GM15510 (cell line): ENCODE data around the gene ANKRD52.

Experiments used
- POLR2A ChIP-seq: IDR thresholded peaks from 3 replicates; pipeline ENCODE4 v1.6.1; 2011; ENCODE audit warnings: borderline replicate concordance; ENCODE audit not compliant: insufficient read length; ENCODE audit errors: extremely low read depth

ANKRD52 gene

GRCh38 chr12:56258068-56258819, at the start of gene ANKRD52:
Gene ANKRD52, minus strand, starts transcription at chr12:56258384. Its CDS starts 115 bp downstream, at chr12:56258269.
- peak; percentile 75 for TF ChIP-seq POLR2A

DNA sequence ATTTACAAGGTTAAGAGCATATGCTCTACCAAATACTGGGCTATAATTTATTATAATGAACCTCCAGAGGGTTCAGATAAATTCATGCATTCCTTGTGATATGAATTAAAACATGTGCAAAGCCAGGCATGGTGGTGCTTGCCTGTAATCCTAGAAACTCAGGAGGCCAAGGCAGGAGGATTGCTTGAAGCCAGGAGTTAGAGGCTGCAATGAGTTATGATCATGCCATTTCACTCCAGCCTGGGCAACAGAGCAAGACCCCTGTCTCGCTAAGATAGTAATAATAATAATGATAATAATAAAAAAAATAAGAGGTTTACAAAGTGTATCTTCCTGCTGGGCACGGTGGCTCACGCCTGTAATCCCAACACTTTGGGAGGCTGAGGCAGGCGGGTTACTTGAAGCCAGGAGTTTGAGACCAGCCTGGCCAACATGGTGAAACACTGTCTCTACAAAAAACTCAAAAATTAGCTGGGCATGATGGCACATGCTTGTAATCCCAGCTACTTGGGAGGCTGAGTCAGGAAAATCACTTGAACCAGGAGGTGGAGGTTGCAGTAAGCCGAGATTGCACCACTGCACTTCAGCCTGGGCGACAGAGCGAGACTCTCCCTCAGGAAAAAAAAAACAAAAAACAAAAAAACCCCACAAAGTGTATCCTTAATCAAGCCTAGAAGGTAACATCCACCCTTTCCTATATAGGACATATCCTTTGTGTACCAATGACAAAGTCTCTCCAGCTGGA, 49.2 kb upstream of the ANKRD52 start:
- TF ChIP-seq POLR2A, result no peak

GRCh38 chr12:56304872-56305590, 46.8 kb upstream of the ANKRD52 start:
- TF ChIP-seq POLR2A, result no peak

GRCh38 chr12:56304276-56304675, 46.1 kb upstream of the ANKRD52 start:
- TF ChIP-seq POLR2A, result no peak

DNA sequence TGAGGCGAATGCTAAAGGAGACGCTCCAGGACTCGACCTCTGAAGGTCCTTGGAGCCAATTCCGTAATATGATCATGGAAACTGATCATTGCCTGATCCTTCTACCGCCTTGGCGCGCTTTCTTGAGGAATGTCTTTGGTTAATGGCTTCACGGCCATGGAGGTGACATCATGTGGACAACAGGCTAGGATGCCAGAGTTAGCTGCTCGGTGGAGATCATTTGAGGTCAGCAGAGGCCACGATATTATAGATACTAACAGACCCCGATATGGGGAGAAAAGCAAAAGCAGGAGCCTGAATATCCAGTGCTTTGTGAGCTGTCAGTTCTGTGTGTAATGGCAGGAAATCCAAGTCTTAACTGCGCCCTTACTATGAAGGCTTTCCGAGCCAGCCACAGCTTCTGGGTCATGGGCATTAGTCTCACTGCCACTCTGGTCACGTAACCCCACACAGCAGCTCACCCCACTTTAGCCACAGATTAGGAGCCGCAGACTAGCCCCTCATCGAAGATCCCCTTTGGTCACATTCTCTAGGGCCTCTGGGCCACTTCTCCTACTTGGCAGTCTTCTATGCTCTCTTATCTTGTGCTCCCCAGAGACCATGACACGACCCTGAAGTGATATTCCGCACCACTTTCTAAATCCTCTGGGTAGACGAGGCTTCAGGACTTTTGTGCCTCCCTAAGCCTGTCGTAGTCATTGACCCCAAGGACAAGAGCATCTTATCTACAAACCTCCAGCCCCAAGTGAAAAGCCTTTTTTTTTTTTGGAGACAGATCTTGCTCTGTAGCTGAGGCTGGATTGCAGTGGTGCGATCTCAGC, 42.7 kb upstream of the ANKRD52 start:
- no peak for TF ChIP-seq POLR2A

DNA sequence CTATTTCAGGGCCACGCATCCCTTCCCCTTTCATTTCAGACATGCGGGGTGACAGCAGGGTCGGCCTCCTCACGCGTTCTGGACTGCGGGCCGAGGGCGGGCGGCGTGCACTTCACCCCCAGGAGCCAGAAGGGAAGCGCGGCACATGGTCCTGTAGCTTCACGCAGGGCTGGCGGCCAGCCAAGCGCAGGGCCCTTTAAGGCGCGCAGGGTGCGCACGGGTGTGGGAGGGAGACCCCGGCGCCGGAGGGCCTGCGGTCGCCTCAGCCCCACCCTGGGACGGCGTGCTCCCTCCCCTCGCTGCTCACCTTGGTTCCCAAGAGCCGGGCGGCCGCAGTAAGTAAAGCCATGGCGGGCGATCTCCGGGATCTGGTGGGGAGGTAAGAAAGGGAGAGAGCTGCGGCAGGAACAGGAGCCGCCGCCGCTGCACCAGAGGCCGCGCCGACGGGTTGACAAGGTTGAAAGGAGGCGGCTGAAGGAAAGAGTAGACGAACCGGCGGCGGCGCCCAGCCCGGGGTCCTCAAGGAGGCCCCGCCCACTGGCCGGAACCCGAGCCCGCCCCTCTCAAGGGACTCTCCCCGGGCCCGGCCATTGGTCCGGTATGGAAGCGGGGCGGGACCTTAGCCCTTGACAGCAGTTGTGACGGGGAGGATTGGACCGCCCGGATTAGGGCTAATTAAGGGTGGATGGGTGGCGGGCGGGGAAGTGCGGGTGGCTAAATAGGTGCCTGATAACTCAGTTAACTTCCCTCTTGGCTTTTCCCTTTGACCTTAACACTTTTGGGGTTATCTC, 41.9 kb upstream of the ANKRD52 start, which contains the start of gene CS:
TSS of gene CS (minus strand) at position 478 of the 791 bp plus-strand sequence. CDS start at position 349, 129 bp downstream.
- TF ChIP-seq POLR2A, result peak; percentile 64

DNA sequence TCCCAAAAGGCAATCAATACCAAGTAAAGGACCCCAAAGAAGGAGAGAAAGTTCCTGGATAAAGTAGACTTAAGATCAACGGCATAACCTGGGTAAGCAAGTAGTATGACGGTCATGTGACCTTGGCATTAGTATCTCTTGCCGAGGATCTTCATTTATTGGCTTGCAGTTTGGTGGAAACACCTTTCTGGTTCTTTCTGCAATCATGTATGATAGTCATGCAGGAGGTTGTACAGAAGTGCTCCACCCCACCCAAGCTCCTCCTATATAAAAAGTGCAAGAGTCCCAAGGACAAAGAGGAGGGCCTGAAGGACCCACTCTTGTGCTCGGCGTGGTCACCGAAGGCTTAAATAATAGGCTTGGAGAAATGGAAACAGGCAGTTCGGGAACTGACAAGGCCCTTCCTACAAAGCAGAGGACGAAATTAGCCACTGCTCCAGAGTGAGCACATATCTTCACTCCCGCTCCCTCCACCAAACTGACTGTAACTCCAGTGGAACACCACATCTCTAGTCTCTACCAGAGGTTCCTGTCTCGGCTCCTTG, 41.2 kb upstream of the ANKRD52 start:
- TF ChIP-seq POLR2A, result no peak

DNA sequence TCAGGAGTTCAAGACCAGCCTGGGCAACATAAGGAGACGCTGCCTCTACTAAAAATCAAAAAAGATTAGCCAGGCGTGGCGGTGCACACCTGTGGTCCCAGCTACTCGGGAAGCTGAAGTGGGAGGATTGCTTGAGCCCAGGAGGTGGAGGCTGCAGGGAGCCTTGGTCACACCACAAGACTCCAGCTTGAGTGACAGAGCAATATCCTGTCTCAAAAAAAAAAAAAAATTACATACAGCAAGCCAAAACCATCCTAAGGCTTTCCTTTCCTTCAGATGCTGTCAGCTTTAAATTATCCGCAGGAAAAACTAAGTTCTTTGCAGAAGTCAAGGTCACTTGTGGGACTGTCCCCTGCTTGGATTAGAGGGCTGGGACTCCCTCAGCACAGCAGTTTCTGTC, 40.6 kb upstream of the ANKRD52 start:
- TF ChIP-seq POLR2A, result no peak

- no peak for TF ChIP-seq POLR2A
These were observed 39.2 kb upstream of the ANKRD52 start for GRCh38 chr12:56297400-56297799.

DNA sequence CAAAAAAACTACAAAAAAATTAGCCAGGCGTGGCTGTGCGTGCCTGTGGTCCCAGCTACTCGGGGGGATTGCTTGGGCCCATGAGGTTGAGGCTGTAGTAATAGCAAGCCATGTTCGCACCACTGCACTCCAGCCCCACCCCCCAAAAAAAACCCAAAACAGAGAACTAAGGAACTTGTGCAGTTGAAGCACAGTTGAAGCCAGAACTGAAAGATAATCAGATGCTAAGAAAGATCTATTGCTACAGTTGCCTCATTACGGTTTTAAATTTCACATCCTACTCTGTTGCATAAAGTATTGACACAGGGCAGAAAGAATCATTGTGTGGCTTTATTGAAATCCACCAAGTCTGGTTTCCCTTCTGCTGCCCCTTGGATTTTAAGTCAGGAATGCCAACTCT, 38.1 kb upstream of the ANKRD52 start:
- TF ChIP-seq POLR2A, result no peak

DNA sequence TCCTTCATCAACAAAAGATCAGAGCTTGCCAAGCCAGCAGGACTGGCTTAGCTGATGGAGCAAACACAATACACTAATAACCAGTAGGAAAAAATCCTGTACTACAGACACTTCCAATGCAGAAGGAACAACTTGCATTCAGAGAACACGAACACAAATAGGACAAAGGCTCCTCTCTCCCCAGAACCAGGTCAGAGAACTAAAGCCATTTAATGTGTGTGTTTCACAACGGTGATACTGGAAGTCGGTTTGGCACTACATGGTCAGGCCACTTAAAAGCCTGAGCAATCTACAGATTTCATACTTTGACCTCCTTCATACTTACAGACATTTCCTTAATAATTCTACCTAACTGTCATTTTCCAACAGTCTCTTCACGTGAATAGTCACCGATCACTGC, 35.6 kb upstream of the ANKRD52 start:
- no peak for TF ChIP-seq POLR2A

DNA sequence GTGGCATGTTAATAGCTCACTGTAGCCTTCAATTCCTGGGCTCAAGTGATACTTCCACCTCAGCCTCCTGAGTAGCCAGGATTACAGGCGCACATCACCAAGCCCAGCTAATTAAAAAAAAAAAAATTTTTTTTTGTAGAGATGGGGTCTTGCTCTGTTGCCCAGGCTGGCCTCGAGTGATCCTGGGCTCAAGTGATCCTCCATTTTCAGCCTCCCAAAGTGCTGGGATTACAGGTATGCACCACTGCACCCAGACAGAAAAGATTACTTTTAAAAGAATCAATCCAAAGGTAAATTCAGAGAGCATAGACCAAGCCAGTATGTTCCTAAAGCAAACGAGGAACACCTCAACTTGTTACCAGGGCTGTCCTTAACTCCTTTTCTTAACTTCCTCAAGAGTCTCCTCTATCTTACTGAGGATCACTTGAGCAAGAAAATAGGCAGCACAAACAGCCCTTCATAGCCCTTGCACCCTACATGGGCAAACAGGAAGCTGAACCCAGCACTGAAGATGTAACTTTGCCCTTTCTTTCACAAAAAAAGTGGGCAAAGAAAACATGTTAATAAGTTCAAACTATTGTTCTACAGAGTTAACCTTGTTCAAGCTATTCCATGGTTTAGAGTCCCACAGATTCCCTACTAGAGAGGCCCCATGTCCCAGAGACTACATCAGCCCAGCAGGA, 30.7 kb upstream of the ANKRD52 start:
- no peak for TF ChIP-seq POLR2A
